Measurements from ENCODE around the gene M1AP.

The M1AP gene

DNA sequence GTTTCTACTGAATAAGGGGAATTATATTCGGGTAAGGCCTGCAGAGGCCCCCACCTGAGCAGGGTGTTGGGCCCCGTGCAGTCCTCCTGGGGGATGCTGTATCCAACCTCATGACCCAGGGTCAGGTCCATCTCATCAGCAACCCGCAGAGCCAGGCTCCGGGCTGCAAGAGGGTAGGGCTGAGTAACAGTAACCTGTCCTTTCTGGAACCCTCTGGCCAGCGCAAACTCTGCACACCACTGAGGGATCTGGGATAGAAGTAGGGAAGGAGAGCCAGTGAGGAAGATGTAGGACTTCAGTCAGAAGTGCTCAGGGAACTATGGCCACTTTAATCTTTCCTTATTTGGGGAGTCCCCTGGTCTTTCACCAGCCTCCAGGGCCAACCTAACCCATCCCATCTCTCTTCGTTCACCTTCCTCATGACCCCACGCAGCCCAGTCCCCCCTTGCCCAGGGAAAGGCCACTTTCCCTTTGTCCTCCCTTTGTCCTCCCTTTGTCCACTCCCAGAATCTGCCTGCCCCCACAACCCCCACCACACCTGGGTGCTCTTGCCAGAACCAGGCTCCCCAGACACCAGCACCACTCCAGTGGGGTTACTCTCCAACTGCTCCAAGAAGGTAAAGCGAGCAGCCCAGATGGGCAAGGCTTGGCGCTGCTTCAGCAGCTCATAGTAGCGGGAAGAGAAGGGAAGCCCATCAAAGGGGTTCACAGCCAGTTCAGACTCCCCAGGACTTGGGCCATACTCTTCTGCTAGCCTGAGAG, 123.0 kb downstream of the M1AP start:
- DNase-seq (ENCODE audit: low spot score): no peak

DNA sequence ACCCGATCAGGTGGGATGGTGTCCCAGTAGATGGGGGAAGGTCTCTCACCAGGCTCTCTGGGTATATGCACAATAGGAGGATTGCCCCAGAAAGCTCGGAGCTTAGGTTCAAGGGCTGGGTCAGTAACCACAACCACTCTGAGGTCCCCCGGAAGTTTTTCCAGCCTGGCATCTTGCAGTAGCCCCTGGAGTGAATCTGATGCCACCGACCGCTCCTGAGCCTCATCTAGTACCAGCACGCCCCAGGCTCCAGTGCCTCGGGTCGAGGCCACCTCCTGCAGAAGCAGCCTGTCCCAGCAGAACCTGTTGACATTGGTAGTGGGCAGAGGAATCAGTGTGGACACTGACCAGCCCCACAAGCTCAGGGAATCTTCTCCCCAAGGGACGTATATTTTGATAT, 124.1 kb downstream of the M1AP start:
- no peak for DNase-seq (ENCODE audit: low spot score)

DNA sequence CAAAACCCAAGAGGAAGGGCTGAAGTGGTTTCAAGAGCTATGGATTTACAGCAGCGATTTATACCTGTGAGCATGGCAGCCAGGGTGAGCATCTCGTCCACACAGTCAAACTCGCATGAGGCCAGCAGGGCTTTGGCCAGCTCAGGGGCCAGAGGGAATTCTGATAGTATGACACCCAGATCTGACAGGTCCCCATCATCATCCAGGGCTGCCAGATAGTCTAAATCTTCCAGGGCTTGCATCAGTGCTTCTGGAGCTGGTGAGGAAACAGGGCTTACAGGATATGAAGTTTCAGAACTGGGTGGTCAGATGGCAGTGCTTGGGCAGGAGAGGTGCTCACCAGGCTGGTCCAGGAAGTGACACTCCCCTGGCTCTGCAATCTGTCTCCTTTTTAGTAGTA, 125.6 kb downstream of the M1AP start:
- DNase-seq (ENCODE audit: low spot score): no peak

DNA sequence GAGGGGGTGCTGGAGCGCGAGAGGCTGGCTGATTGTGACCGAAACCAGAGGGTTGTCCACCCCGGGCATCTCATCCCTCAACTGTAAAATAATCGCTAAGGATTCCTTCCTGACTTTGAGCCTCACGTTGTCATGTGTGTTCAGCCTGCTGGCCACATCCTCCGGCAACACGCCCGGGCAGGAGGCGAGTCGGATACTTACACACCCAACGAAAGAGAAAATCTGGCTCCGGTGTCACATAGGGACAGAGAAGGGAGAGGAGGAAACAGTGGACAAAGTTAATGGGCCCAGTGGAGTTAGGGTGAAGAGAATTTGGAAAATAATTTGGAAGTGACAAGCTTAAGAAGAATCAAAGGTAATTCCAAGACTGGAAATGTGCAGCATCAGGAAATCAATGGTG, 131.5 kb downstream of the M1AP start:
- no peak for DNase-seq (ENCODE audit: low spot score)

DNA sequence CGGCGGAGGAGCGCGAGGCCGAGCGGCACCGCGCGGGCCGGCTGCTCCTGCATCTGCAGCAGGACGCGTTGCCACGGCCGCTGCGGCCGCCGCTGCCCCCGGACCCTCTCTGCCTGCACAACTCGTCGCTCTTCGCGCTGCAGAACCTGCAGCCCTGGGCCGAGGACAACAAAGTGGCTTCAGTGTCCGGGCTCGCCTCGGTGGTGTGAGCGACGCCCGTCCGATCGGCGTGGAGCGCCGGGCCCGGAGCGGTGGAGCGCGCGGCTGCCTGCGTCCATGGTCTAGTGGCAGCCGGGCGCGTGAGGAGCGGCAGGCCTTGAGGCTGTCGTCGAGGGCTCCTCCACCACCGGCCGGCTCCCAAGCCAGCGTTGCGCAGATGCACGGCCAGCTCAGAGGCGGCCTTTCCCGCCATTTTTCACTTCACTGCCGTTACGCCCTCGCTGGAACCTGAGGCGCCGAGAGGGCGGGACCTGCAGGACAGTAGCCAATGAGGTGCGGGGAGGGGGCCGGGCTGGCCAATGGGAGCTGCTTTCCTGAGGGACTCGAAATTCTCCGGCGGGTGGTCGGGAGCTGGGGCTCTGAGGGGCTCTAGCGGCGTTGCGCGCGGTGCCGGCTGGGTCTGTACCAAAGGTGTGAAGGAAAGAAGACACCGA, 132.0 kb downstream of the M1AP start:
- DNase-seq (ENCODE audit: low spot score): peak; percentile 76

DNA sequence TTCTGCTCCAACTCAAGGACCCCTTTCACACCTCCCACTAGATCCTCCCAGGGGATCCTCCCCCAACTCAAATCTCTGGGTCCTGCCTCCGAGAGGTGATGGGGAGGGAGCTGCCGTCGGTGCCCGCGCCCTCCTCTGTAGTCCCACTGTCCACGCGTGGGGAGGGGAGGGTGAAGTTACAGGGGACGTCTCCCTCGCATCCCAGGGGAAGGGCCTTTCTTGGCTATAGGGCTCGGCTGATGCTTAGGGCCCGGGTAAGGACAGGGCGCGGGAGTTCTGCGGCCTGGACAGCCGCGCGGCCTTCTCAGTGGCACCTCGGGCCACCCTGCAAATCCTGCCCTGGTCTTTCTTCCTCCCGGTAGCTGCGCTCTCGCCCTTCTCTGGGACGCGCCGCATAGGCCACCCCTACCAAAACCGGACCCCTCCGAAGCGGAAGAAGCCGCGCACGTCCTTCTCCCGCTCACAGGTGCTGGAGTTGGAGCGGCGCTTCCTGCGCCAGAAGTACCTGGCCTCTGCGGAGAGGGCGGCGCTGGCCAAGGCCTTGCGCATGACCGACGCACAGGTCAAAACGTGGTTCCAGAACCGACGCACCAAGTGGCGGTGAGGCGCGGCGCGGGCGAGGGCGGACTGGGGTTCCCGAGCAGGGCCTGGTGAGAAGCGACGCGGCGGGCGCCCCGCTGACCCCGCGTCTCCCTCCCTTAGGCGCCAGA, 132.7 kb downstream of the M1AP start:
- DNase-seq (ENCODE audit: low spot score): no peak

DNA sequence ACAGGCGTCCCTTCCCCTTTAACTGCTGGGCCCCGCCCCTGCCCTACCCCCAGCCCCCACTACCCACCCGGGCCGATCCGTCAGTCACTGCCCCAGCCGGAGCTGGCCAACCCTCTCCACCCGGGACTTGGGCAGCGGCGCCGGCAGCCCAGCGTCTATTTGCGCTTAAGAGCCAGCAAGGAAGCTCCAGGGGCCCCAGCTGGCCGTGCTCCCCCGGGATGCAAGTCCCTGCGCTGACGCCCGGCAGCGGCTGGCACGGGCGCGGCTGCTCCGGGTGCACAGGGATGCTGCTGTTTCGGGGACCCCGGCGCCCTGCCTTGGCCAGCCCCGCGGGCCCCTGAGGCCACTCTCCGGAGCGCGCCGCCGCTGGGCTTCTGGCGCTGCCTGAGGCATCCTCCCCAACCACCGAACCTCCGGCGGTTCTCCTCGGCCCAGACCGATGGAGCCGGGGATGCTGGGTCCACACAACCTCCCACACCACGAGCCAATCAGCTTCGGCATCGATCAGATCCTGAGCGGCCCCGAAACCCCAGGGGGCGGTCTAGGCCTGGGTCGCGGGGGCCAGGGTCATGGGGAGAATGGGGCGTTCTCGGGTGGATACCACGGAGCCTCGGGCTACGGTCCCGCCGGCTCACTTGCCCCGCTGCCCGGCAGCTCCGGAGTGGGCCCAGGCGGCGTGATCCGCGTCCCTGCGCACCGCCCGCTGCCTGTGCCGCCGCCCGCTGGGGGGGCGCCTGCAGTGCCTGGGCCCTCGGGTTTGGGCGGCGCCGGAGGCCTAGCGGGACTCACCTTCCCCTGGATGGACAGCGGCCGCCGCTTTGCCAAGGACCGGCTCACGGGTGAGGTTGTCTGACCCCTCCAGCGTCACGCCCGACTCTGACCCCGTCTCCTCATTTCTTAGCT, 133.5 kb downstream of the M1AP start, which contains the start of gene TLX2:
Gene TLX2 (plus strand): TSS at position 83 of the 903 bp plus-strand sequence. CDS start 357 bp downstream, at position 440.
- DNase-seq (ENCODE audit: low spot score): no peak

DNA sequence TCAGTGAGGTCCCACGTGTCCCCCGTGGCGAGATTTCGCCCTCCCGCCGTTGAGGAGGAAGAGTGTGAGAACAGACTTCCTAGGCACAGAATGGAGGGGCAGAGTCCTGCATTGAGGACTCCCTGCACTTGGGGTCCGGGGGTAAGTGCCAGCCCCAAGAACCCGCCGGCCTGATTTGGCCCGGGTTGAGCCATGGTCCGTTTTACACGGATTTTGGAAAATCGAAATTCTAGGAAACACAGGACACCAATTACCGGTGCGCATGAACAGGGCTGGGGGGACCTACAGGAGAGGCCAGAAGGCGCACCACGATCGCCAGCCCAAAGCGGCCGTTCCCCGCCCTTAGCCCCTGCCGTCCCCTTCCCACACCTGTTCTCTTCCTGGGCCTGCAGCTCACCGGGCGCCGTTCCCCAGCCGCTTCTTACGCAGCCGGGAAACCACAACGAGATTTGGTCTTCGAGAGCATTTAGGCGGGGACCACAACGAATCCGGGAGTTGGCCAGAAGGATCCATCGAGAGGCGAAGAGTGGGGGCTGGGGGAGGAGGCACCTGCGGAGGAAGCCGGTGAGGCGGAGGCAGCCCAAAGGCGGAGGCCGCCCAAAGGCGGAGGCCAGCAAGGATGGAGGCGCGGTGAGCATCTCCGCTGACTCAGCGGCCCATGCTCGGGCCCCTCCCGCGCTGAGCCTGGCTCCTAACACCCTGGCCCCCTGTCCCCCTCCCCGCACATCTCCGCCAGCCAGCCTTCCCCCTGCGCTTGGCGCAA, 134.3 kb downstream of the M1AP start:
- DNase-seq (ENCODE audit: low spot score): no peak

DNA sequence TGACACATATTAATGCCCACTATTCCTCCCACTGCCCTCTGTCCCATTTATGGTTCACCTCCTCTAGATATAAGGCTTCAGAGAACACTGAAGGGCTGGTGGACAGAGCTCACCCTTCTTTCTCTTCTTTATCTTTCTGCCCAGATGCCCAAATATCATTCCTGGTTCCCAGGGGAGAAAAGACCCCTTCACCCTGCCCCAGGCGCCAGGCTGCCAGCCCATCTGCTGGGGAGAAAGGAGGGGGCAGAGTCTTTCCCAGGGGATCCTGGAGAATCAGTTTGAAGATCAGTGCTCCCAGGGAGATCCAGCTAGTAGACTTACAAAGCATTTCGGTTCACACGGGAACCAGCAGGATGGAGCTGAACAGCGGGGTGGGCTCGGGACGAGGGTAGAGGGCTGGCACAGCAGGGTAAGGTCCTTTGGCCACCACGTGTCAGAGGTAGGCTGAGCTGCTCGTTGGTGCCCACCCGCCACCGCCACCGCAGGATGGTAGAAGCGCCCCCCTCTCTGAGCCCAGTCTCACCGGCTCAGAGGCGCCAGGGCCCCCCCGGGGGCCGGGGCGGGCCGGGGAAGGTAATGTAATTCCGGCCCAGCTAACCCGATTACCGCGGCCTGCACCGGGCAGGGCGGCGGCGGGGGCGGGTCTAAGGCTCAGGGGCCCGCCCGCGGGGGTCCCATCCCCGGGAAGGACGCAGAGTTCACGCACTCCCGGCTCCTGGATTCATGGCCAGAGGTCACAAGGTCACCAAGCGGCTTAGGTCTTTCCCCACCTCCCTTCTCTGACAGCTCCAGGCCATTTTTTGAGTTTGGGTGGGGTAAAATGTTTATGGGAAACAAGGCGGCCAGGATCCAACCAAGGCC, 135.2 kb downstream of the M1AP start:
- no peak for DNase-seq (ENCODE audit: low spot score)

DNA sequence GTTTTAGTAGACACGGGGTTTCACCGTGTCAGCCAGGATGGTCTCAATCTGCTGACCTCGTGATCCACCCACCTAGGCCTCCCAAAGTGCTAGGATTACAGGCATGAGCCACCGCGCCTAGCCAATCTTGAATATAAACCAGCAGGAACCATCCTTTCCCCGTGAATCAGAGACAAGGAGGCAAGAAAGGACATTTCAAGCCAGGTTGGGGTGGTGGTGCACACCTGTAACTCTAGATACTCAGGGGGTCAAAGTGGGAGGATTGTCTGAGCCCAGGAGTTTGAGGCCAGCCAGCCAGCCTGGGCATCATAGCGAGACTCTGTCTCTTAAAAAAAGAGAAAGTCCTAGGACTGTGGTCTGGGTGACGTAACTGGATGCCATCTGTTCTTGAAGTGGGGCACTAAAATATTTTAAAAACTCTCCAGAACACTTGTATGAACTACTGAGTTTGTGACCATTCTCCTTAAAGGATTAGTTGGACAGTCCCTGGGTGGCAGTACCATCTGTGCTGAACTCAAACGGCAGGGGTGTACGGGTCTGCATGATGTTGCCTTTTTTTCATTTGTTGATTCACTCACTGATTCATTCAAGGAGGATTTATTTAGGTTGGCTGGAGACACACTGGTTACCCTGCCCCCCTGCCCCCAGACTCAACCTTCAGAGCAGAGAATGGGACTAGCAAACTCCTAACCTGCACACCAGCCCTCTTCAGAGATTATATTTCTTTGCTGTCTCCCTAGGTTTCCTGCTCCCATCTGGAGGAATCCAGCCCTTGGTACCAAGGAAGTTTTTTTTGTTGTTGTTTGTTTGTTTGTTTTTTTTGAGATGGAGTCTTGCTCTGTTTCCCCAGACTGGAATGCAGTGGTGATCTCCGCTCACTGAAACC, 136.8 kb downstream of the M1AP start:
- DNase-seq (ENCODE audit: low spot score): no peak

DNA sequence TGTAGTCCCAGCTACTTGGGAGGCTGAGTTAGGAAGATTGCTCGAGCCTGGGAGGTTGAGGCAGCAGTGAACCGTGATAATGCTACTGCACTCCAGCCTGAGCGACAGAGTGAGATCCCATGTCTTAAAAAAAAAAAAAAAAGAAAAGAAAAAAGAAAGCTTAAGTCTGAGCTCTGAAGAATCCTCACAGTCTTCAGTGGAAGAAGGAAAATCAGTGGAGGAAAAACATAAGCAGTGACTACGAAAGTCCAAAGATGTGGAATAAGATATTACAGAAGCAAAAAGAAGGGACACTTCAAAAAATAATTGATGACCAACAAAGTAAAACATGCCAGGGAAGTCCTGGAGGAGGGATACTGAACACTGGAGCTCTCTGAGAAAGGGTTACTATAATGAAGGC, 137.9 kb downstream of the M1AP start:
- no peak for DNase-seq (ENCODE audit: low spot score)

DNA sequence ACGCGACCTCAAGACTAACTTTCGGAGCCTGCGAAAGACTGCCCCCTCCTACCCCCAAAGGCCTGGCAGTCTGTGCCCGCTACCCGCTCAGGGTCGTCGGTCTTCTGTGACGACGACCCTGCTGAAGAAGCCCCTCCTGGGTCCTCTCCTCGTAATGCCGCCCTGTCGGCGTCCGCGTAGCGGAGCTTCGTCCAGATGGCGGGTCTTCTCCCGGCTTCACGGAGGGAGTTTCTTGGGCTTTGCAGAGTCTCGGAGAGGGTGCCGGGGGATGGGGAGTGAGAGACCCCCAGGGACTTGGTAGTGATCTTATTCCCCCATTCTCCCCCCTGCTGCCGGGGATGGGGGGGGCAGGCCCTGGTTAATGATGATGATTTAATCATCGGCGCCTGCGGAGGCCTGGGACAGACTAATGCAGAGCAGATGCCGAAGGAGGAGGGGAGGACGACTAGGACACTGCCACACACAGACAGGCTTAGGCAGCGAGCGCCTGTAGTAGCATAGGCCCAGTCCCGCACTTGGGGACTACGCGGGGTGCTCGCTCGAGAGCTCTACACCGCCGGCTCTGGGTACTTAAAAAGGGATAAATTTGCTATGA, 140.1 kb downstream of the M1AP start:
- DNase-seq (ENCODE audit: low spot score): no peak

Measured in hematopoietic multipotent progenitor cell treated with erythropoietin and hydrocortisone succinate and interleukin-3 and kit ligand, for 15 days (in vitro differentiated cells).